Measurements from ENCODE around the gene CCDC190.

- TF ChIP-seq CTCF (IDR thresholded peaks at IDR 0.05) (no peak), POLR2A (IDR thresholded peaks at IDR 0.05) (no peak), EP300 (IDR thresholded peaks at IDR 0.05) (no peak)
Measured at GRCh38 chr1:162840250-162840839, 20.6 kb downstream of the CCDC190 start.

Data from ovary (tissue), 3 donors.